Endothelial cell of umbilical vein (primary cell): Measurements from ENCODE around the gene SLC25A29.

Experiments
- MYC ChIP-seq: IDR thresholded peaks from one replicate; pipeline ENCODE4 v1.6.1; 2011; ENCODE audit warnings: mild to moderate bottlenecking, low read depth, low read length
- TF ChIP-seq, protein P1 (sequence below), 2 donors: IDR thresholded peaks; 1 replicate in 1 of 2; 2 replicates in 1 of 2; pipeline ENCODE4 v1.5.1; 2011; ENCODE audit warnings: low read length in 2 of 2, mild to moderate bottlenecking in 2 of 2, moderate library complexity in 2 of 2, control low read depth in 1 of 2, inconsistent platforms in 1 of 2, low read depth in 1 of 2; ENCODE audit not compliant: insufficient read depth in 1 of 2; ENCODE audit errors: extremely low read depth in 1 of 2

DNA sequence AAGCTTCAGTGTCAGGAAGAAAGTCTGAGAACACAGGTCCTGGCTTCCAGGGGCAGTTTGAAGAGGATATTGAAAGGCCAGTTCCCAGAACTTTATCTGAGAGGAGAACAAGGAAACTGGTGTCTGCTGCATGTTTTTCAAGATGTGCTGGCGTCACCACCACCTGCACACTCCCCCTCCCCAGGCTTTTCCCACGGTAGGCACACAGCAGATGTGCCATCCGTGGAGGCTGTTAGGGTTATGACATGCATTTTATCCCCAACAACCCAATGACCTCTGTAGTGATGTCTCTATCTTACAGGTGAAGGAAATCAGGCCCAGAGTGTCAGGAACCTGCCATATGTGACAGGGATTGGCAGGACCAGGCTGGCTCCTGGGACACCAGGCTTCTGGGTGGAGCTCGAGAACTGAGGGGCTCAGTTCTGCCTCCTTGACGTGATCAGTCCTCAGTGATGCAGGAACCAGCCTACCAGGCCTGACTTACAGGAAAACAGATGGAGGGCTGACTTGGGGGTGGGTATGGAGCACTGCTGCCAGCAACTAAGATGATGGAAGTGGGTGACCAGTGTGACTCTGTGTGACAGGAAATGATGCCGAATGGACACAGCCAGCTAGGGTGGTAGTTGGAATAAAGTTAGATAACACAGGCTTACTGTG is 33.6 kb upstream of the SLC25A29 start:
- no peak for TF ChIP-seq MYC
- TF ChIP-seq, protein P1, sequence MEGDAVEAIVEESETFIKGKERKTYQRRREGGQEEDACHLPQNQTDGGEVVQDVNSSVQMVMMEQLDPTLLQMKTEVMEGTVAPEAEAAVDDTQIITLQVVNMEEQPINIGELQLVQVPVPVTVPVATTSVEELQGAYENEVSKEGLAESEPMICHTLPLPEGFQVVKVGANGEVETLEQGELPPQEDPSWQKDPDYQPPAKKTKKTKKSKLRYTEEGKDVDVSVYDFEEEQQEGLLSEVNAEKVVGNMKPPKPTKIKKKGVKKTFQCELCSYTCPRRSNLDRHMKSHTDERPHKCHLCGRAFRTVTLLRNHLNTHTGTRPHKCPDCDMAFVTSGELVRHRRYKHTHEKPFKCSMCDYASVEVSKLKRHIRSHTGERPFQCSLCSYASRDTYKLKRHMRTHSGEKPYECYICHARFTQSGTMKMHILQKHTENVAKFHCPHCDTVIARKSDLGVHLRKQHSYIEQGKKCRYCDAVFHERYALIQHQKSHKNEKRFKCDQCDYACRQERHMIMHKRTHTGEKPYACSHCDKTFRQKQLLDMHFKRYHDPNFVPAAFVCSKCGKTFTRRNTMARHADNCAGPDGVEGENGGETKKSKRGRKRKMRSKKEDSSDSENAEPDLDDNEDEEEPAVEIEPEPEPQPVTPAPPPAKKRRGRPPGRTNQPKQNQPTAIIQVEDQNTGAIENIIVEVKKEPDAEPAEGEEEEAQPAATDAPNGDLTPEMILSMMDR (IDR thresholded peaks at IDR 0.05; ENCODE audit: extremely low read depth in 1 of 2, insufficient read depth in 1 of 2, low read depth in 1 of 2, low read length in 2 of 2), result no peak
